SK-N-SH treated with all-trans-retinoic acid at 6 μM for 48 hours (cell line): ENCODE measurements around the gene MYH14.

Source experiments
- CSDC2 ChIP-seq: fragments of 250-450 bp; sonication (Bioruptor Pico); IDR thresholded peaks from 2 replicates; pipeline ENCODE4 v1.5.0; 2020; ENCODE audit warnings: mild to moderate bottlenecking, moderate library complexity
- ISL1 ChIP-seq: fragments of 250-450 bp; sonication (Bioruptor Pico); IDR thresholded peaks from 2 replicates; pipeline ENCODE4 v2.1.2; 2022; ENCODE audit warnings: mild to moderate bottlenecking, moderate library complexity
- PATZ1 ChIP-seq: fragments of 250-450 bp; sonication (Bioruptor Pico); IDR thresholded peaks from 2 replicates; pipeline ENCODE4 v1.8.0; 2020; ENCODE audit warnings: mild to moderate bottlenecking, moderate library complexity, borderline replicate concordance
- PPARA ChIP-seq: fragments of 250-450 bp; sonication (Bioruptor Pico); IDR thresholded peaks from 2 replicates; pipeline ENCODE4 v1.5.0; 2020; ENCODE audit warnings: mild to moderate bottlenecking, borderline replicate concordance
- RARB ChIP-seq: fragments of 250-450 bp; sonication (Bioruptor Pico); IDR thresholded peaks from 2 replicates; pipeline ENCODE4 v1.8.0; 2021; ENCODE audit warnings: mild to moderate bottlenecking, moderate library complexity
- SNAI2 ChIP-seq: fragments of 250-450 bp; sonication (Bioruptor Pico); IDR thresholded peaks from 2 replicates; pipeline ENCODE4 v1.5.0; 2020; ENCODE audit warnings: mild to moderate bottlenecking, moderate library complexity
- ZFP3 ChIP-seq: fragments of 250-450 bp; sonication (Bioruptor Pico); IDR thresholded peaks from 2 replicates; pipeline ENCODE4 v1.5.0; 2020; ENCODE audit warnings: mild to moderate bottlenecking, moderate library complexity
- ZFP30 ChIP-seq: fragments of 450-650 bp; formaldehyde crosslinking; IDR thresholded peaks from 2 replicates; pipeline ENCODE4 v1.5.0; 2022; ENCODE audit warnings: mild to moderate bottlenecking, moderate library complexity
- ZNF70 ChIP-seq: fragments of 450-650 bp; formaldehyde crosslinking; IDR thresholded peaks from 2 replicates; pipeline ENCODE4 v1.5.0; 2020; ENCODE audit warnings: mild to moderate bottlenecking, moderate library complexity
- TF ChIP-seq, protein P1 (sequence below): fragments of 250-450 bp; sonication (Bioruptor Pico); IDR thresholded peaks from 2 replicates; pipeline ENCODE4 v1.5.1; 2021; ENCODE audit warnings: mild to moderate bottlenecking, moderate library complexity

DNA sequence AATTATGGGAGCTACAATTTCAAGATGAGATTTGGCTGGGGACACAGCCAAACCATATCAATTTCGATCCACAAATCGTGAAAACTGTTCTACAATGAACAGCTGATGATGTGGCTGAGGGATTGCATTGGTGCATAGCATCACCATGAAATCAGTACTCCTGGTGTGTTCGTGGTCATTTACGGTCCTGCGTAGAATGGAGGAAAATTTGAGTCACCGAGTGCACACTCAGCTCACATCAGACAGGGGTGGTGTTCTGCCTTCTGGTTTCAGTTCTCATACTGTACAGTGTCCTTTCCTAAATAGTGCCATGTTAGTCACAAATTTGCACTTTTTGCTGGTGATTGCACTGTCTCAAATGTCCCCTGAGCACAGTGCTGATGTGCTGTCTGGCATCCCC lies 39.2 kb downstream of the MYH14 start:
- TF ChIP-seq ISL1 (no peak), SNAI2 (no peak), ZFP3 (CRISPR knock-in tag) (no peak), PATZ1 (CRISPR knock-in tag) (no peak), RARB (CRISPR knock-in tag) (no peak), CSDC2 (CRISPR knock-in tag) (no peak), PPARA (CRISPR knock-in tag) (no peak), ZFP30 (CRISPR knock-in tag) (no peak), ZNF70 (no peak)
- TF ChIP-seq, protein P1, sequence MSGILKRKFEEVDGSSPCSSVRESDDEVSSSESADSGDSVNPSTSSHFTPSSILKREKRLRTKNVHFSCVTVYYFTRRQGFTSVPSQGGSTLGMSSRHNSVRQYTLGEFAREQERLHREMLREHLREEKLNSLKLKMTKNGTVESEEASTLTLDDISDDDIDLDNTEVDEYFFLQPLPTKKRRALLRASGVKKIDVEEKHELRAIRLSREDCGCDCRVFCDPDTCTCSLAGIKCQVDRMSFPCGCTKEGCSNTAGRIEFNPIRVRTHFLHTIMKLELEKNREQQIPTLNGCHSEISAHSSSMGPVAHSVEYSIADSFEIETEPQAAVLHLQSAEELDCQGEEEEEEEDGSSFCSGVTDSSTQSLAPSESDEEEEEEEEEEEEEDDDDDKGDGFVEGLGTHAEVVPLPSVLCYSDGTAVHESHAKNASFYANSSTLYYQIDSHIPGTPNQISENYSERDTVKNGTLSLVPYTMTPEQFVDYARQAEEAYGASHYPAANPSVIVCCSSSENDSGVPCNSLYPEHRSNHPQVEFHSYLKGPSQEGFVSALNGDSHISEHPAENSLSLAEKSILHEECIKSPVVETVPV: no peak
